Measurements from ENCODE around the gene CDH2. TPM values are rescaled to one million over a fixed set of nuclear protein-coding genes. Genes with fewer than 3 reads are reported as not detected.

The CDH2 gene
- total RNA-seq, 1 donor from 2014 or later, result 3.7 TPM

DNA sequence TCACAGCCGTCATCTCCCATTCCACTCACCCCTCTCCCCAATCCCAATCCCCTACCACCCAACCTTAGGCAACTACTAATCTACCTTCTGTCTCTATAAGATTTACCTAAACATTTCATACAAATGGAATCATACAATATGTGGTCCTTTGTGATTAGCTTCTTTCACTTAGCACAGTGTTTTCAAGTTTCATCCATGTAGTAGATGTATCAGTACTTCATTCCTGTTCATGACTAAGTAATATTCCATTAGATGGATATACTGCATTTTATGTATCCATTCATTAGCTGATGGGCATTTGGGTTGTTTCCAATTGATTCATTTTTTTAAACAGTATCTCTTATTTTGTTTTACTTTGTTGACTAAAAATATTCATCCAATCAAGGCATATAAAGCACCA, 109.6 kb downstream of the CDH2 start:
- H3K27ac ChIP-seq, result no peak overlapping the region
- no peaks in the 10 kb centered on the region for H3K4me1 ChIP-seq
- intact Hi-C loops (cut with DNase I), result no loop called here
- H3K9me3 ChIP-seq, result no peaks in the 10 kb centered on the region
- DNase-seq (ENCODE audit: extremely low spot score in 2 of 2), result no peak
- H3K36me3 ChIP-seq, result no peaks in the 10 kb centered on the region
- H3K4me3 ChIP-seq, result no peak overlapping the region
- no peaks in the 10 kb centered on the region for H3K27me3 ChIP-seq
- TF ChIP-seq, protein P1, sequence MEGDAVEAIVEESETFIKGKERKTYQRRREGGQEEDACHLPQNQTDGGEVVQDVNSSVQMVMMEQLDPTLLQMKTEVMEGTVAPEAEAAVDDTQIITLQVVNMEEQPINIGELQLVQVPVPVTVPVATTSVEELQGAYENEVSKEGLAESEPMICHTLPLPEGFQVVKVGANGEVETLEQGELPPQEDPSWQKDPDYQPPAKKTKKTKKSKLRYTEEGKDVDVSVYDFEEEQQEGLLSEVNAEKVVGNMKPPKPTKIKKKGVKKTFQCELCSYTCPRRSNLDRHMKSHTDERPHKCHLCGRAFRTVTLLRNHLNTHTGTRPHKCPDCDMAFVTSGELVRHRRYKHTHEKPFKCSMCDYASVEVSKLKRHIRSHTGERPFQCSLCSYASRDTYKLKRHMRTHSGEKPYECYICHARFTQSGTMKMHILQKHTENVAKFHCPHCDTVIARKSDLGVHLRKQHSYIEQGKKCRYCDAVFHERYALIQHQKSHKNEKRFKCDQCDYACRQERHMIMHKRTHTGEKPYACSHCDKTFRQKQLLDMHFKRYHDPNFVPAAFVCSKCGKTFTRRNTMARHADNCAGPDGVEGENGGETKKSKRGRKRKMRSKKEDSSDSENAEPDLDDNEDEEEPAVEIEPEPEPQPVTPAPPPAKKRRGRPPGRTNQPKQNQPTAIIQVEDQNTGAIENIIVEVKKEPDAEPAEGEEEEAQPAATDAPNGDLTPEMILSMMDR (IDR thresholded peaks at IDR 0.05), result no peak
- TF ChIP-seq POLR2AphosphoS5 (IDR thresholded peaks at IDR 0.05; ENCODE audit: insufficient read depth in 1 of 2, low read depth in 1 of 2) (no peak), POLR2A (IDR thresholded peaks at IDR 0.05) (no peak)

DNA sequence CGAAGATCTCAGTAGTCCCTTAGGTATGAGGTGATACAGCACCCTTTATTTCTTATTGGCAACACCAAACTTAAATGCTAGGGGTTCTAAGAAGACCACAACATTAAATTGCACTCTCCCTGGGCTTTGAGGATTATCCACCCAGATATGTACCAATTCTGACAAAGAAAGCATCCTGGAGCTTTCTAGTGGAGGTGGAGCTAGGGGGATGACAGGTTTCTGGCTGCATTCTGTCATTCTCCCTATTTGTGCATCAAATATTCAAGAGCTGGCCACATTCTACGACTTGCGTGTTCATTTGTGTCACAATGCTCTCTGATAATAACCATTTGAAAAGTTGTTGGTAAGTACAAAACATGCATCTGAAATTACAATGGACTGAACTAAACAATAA, 111.1 kb downstream of the CDH2 start:
- no peaks in the 10 kb centered on the region for H3K4me1 ChIP-seq
- TF ChIP-seq POLR2AphosphoS5 (IDR thresholded peaks at IDR 0.05; ENCODE audit: insufficient read depth in 1 of 2, low read depth in 1 of 2), result no peak
- TF ChIP-seq, protein P1 (IDR thresholded peaks at IDR 0.05), result no peak
- no peak for TF ChIP-seq POLR2A (IDR thresholded peaks at IDR 0.05)
- no peak for DNase-seq (ENCODE audit: extremely low spot score in 2 of 2)
- H3K27ac ChIP-seq, result no peak overlapping the region
- H3K4me3 ChIP-seq, result no peak overlapping the region
- H3K36me3 ChIP-seq, result no peaks in the 10 kb centered on the region
- no peaks in the 10 kb centered on the region for H3K27me3 ChIP-seq
- no peaks in the 10 kb centered on the region for H3K9me3 ChIP-seq
- intact Hi-C loops (cut with DNase I), result no loop called here

DNA sequence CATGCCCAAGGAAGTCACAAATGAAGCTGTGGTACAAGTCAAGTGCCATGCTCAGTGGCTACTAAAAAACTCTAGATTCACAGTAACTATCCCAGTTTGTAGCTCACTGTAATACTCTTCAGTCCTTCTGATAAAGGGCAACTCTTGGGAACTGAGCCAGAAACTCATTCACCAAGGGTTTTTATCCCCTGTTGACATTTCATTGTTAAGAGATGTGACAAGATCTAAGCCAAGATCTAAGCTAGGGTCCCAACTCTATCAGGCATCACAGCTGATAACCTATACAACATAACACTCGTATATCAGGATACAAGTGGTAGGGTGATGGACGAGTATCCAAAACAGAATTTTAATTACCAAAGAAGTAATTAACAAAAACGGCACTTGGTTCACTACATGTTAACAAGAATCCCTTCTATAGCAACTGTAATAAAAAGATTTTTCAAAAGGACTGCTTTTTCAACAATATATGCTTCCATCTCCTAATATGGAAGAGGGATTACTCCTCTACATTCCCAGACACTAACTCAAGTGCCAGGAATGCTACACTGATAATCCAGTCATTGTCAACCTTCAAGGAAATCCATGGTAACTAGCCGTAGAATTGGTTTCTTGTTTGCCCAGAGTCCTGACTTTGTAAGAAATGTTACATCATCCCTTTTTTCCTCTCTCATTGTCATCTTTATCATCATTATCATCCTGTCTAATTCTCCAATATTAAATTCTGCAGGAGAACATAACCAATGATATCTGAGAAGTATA, 111.7 kb downstream of the CDH2 start:
- intact Hi-C loops (cut with DNase I), result no loop called here
- no peaks in the 10 kb centered on the region for H3K4me1 ChIP-seq

DNA sequence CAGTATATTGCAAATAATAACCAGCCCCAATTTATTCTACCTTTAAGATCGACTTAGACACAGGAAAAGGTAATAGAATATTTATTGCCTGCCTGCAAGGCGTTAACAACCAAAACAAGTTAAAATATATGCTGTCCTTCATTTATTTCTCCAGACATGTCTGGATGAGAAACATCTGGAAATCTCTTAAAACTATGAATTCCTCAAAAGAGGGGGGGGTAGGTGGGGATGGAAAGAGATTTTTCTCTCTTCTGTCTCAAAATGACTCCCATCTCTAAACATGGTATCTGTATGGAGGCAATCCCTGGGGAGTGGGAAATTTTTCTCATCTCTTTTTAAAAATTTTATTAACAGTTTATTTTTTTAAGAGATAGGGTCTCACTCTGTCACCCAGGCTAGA, 113.0 kb downstream of the CDH2 start:
- intact Hi-C loops (cut with DNase I), result no loop called here
- Histone ChIP-seq H3K36me3 (no peaks in the 10 kb centered on the region), H3K27me3 (no peaks in the 10 kb centered on the region), H3K4me1 (no peaks in the 10 kb centered on the region), H3K27ac (no peak overlapping the region), H3K9me3 (no peaks in the 10 kb centered on the region), H3K4me3 (no peak overlapping the region)
- no peak for DNase-seq (ENCODE audit: extremely low spot score in 2 of 2)
- TF ChIP-seq POLR2AphosphoS5 (IDR thresholded peaks at IDR 0.05; ENCODE audit: insufficient read depth in 1 of 2, low read depth in 1 of 2) (no peak), POLR2A (IDR thresholded peaks at IDR 0.05) (no peak)
- TF ChIP-seq, protein P1 (IDR thresholded peaks at IDR 0.05), result no peak

More for the DNA sequence above, 111.7 kb downstream of the CDH2 start:
- Histone ChIP-seq H3K27me3 (no peaks in the 10 kb centered on the region), H3K27ac (no peak overlapping the region), H3K9me3 (no peaks in the 10 kb centered on the region), H3K36me3 (no peaks in the 10 kb centered on the region), H3K4me3 (no peak overlapping the region)
- TF ChIP-seq POLR2A (IDR thresholded peaks at IDR 0.05) (no peak), POLR2AphosphoS5 (IDR thresholded peaks at IDR 0.05; ENCODE audit: insufficient read depth in 1 of 2, low read depth in 1 of 2) (no peak)
- TF ChIP-seq, protein P1 (IDR thresholded peaks at IDR 0.05), result no peak
- no peak for DNase-seq (ENCODE audit: extremely low spot score in 2 of 2)

DNA sequence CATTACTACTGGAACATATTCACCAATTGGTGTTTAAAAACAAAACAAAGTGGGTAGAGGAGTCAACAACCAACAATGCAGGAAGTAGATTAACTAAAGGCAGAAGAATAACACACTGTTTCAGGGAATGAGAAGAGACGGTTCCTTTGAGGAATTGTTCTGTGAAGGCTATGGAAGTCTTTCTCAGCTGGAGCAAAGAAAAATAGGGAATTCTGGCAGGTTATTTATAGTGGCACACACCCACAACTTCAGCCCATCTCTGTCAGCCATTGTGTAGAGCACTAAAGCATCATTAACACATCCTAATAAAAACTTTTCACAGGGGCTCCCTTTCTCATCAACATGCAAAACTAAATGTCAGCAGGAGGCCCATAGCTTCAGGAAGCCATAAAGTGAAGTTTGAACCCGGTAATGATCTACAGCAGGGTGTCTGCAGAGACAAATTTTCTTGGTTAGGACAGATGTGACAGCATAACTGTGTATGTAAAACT, 113.6 kb downstream of the CDH2 start:
- DNase-seq (ENCODE audit: extremely low spot score in 2 of 2), result no peak
- H3K36me3 ChIP-seq, result no peaks in the 10 kb centered on the region
- H3K4me1 ChIP-seq, result no peaks in the 10 kb centered on the region
- H3K9me3 ChIP-seq, result no peaks in the 10 kb centered on the region
- no peak overlapping the region for H3K4me3 ChIP-seq
- intact Hi-C loops (cut with DNase I), result no loop called here
- H3K27ac ChIP-seq, result no peak overlapping the region
- no peak for TF ChIP-seq POLR2AphosphoS5 (IDR thresholded peaks at IDR 0.05; ENCODE audit: insufficient read depth in 1 of 2, low read depth in 1 of 2)
- TF ChIP-seq, protein P1 (IDR thresholded peaks at IDR 0.05), result no peak
- TF ChIP-seq POLR2A (IDR thresholded peaks at IDR 0.05), result no peak
- H3K27me3 ChIP-seq, result no peaks in the 10 kb centered on the region
